GM23338 (cell line): ENCODE measurements around the gene RPA3. TPM values are rescaled to one million over a fixed set of nuclear protein-coding genes. Genes with fewer than 3 reads are reported as not detected.

Source experiments
- ATAC-seq: fragments of 200-7000 bp; cut with Tn5 transposase; 3 replicates; pipeline ENCODE4 v1.9.1; 2020
- DNase-seq: peaks from one replicate; pipeline ENCODE4 v3.0.0-alpha.2; 2015; ENCODE audit warnings: low spot score
- H2AFZ ChIP-seq: fragments of 200-600 bp; sonication (generic); 2 replicates; pipeline ENCODE4 v1.8.0; 2016; ENCODE audit warnings: antibody characterized with exemption, mild to moderate bottlenecking, moderate library complexity
- H3F3A ChIP-seq: fragments of 200-600 bp; sonication (generic); replicated peaks from 2 replicates; pipeline ENCODE4 v1.8.0; 2017; ENCODE audit warnings: antibody characterized with exemption, mixed run types, low read depth
- H3K27ac ChIP-seq: fragments of 200-600 bp; sonication (generic); 2 replicates; pipeline ENCODE4 v1.6.1; 2016; ENCODE audit warnings: low read depth
- H3K27me3 ChIP-seq: fragments of 200-600 bp; sonication (generic); 2 replicates; pipeline ENCODE4 v1.8.0; 2016; ENCODE audit warnings: mild to moderate bottlenecking, mixed run types, moderate library complexity; ENCODE audit not compliant: insufficient read depth
- H3K36me3 ChIP-seq: fragments of 200-600 bp; sonication (generic); 2 replicates; pipeline ENCODE4 v1.8.0; 2016; ENCODE audit warnings: mild to moderate bottlenecking; ENCODE audit not compliant: insufficient read depth
- H3K4me1 ChIP-seq: fragments of 200-600 bp; sonication (generic); 2 replicates; pipeline ENCODE4 v1.8.0; 2016; ENCODE audit warnings: mild to moderate bottlenecking, moderate library complexity; ENCODE audit not compliant: insufficient read depth
- H3K4me2 ChIP-seq: fragments of 200-600 bp; sonication (generic); 2 replicates; pipeline ENCODE4 v1.7.1; 2017; ENCODE audit warnings: mixed run types
- H3K4me3 ChIP-seq: fragments of 200-600 bp; sonication (generic); 2 replicates; pipeline ENCODE4 v1.6.1; 2016; ENCODE audit warnings: mixed run types
- H3K79me2 ChIP-seq: fragments of 200-600 bp; sonication (generic); replicated peaks from 2 replicates; pipeline ENCODE4 v1.8.0; 2017; ENCODE audit warnings: mild to moderate bottlenecking; ENCODE audit not compliant: insufficient read depth
- H3K9me2 ChIP-seq: fragments of 200-600 bp; sonication (generic); 2 replicates; pipeline ENCODE4 v1.8.0; 2017; ENCODE audit not compliant: insufficient read depth
- H4K20me1 ChIP-seq: fragments of 200-600 bp; sonication (generic); replicated peaks from 2 replicates; pipeline ENCODE4 v1.8.0; 2017; ENCODE audit warnings: mild to moderate bottlenecking; ENCODE audit not compliant: insufficient read depth
- H3K27ac Mint-ChIP-seq: 2 replicates; pipeline ENCODE4 v1.8.0; 2020; ENCODE audit warnings: inconsistent platforms, mild to moderate bottlenecking, moderate library complexity, mixed read lengths
- H3K27me3 Mint-ChIP-seq: 3 replicates; pipeline ENCODE4 v1.8.0; 2022; ENCODE audit warnings: low read depth, mild to moderate bottlenecking, moderate library complexity, mixed read lengths, inconsistent platforms; ENCODE audit not compliant: insufficient read depth, poor library complexity
- H3K36me3 Mint-ChIP-seq: 3 replicates; pipeline ENCODE4 v1.8.0; 2021; ENCODE audit warnings: low read depth, mild to moderate bottlenecking, inconsistent platforms, moderate library complexity, mixed read lengths
- H3K4me1 Mint-ChIP-seq: 3 replicates; pipeline ENCODE4 v1.8.0; 2020; ENCODE audit warnings: mild to moderate bottlenecking, inconsistent platforms, mixed read lengths
- H3K4me3 Mint-ChIP-seq: 3 replicates; pipeline ENCODE4 v1.8.0; 2021; ENCODE audit warnings: moderate library complexity, mild to moderate bottlenecking, inconsistent platforms, mixed read lengths
- H3K9me3 Mint-ChIP-seq: 3 replicates; pipeline ENCODE4 v1.8.0; 2020; ENCODE audit warnings: moderate library complexity, mild to moderate bottlenecking, inconsistent platforms, mixed read lengths
- CREB1 ChIP-seq: fragments of 250-450 bp; sonication (Bioruptor Pico); IDR thresholded peaks from 2 replicates; pipeline ENCODE4 v1.5.0; 2020; ENCODE audit warnings: low read depth, mild to moderate bottlenecking, moderate library complexity
- EZH2 ChIP-seq: fragments of 200-600 bp; sonication (generic); IDR thresholded peaks from one replicate; pipeline ENCODE4 v1.8.0; 2017; ENCODE audit warnings: antibody characterized with exemption, mild to moderate bottlenecking, low read depth; ENCODE audit not compliant: unreplicated experiment
- EZH2phosphoT487 ChIP-seq: fragments of 200-600 bp; sonication (generic); IDR thresholded peaks from one replicate; pipeline ENCODE4 v1.8.1; 2018; ENCODE audit warnings: antibody characterized with exemption; ENCODE audit not compliant: unreplicated experiment
- NANOG ChIP-seq: IDR thresholded peaks from 2 replicates; pipeline ENCODE4 v1.6.1; 2016; ENCODE audit warnings: antibody characterized with exemption, borderline replicate concordance
- POLR2AphosphoS5 ChIP-seq: IDR thresholded peaks from 2 replicates; pipeline ENCODE4 v1.6.1; 2016; ENCODE audit warnings: antibody characterized with exemption, low read depth
- ZNF114 ChIP-seq: fragments of 250-450 bp; sonication (Bioruptor Pico); IDR thresholded peaks from 2 replicates; pipeline ENCODE4 v1.5.0; 2020; ENCODE audit warnings: mild to moderate bottlenecking, moderate library complexity
- ZNF331 ChIP-seq: fragments of 250-450 bp; sonication (Bioruptor Pico); IDR thresholded peaks from 2 replicates; pipeline ENCODE4 v1.5.0; 2020; ENCODE audit warnings: low read depth, mild to moderate bottlenecking, moderate library complexity
- polyA plus RNA-seq: library from polyadenylated mRNA; unstranded; fragments of >200 nt; fragmentation: Nextera tagmentation; extraction: Ambion mirVana; gene quantifications from 2 replicates; pipeline ENCODE4 v1.2.1, GENCODE V29; 2016
- total RNA-seq: library from RNA; depleted of rRNA; stranded (reverse); fragments of >200 nt; shearing (Covaris generic); gene quantifications from 2 replicates; pipeline ENCODE4 v1.2.3, GENCODE V29; 2014
- TF ChIP-seq, protein P1 (sequence below): fragments of 250-450 bp; sonication (Bioruptor Pico); IDR thresholded peaks from 2 replicates; pipeline ENCODE4 v1.5.0; 2020; ENCODE audit warnings: mild to moderate bottlenecking, moderate library complexity
- TF ChIP-seq, protein P2 (sequence below), 2 experiments: fragments of 200-600 bp in 1 of 2; sonication (generic) in 1 of 2; conservative IDR thresholded peaks; 2 replicates each; pipeline versions ENCODE4 v1.5.1 to v1.6.1; 2016 to 2017; ENCODE audit warnings: antibody characterized with exemption in 2 of 2, low read depth in 2 of 2, mild to moderate bottlenecking in 2 of 2, moderate library complexity in 1 of 2

RPA3 gene
- total and polyA plus RNA-seq, 2 experiments from 2014 or later, result 74.9 to 287 TPM

DNA sequence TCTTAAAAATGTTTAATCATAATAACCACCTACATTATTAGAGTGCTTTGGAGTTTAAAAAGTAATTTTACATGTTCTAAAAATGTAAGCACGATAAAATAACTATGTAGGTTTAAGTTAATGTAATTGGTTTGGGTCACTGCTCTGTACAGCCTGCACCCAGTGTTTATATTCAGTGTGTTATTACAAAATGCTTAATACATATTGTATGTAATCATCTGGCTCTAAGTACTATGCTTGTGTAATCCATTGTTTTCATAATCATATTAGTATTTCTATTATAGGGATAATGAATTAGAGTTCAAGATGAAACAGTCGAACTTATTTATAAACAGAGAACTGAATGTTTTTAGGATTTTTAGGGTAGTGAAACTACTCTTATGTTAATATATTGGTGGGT is 13.1 kb downstream of the RPA3 start (continued):
- no peak for TF ChIP-seq CREB1
- no peak for TF ChIP-seq EZH2
- TF ChIP-seq, protein P1, sequence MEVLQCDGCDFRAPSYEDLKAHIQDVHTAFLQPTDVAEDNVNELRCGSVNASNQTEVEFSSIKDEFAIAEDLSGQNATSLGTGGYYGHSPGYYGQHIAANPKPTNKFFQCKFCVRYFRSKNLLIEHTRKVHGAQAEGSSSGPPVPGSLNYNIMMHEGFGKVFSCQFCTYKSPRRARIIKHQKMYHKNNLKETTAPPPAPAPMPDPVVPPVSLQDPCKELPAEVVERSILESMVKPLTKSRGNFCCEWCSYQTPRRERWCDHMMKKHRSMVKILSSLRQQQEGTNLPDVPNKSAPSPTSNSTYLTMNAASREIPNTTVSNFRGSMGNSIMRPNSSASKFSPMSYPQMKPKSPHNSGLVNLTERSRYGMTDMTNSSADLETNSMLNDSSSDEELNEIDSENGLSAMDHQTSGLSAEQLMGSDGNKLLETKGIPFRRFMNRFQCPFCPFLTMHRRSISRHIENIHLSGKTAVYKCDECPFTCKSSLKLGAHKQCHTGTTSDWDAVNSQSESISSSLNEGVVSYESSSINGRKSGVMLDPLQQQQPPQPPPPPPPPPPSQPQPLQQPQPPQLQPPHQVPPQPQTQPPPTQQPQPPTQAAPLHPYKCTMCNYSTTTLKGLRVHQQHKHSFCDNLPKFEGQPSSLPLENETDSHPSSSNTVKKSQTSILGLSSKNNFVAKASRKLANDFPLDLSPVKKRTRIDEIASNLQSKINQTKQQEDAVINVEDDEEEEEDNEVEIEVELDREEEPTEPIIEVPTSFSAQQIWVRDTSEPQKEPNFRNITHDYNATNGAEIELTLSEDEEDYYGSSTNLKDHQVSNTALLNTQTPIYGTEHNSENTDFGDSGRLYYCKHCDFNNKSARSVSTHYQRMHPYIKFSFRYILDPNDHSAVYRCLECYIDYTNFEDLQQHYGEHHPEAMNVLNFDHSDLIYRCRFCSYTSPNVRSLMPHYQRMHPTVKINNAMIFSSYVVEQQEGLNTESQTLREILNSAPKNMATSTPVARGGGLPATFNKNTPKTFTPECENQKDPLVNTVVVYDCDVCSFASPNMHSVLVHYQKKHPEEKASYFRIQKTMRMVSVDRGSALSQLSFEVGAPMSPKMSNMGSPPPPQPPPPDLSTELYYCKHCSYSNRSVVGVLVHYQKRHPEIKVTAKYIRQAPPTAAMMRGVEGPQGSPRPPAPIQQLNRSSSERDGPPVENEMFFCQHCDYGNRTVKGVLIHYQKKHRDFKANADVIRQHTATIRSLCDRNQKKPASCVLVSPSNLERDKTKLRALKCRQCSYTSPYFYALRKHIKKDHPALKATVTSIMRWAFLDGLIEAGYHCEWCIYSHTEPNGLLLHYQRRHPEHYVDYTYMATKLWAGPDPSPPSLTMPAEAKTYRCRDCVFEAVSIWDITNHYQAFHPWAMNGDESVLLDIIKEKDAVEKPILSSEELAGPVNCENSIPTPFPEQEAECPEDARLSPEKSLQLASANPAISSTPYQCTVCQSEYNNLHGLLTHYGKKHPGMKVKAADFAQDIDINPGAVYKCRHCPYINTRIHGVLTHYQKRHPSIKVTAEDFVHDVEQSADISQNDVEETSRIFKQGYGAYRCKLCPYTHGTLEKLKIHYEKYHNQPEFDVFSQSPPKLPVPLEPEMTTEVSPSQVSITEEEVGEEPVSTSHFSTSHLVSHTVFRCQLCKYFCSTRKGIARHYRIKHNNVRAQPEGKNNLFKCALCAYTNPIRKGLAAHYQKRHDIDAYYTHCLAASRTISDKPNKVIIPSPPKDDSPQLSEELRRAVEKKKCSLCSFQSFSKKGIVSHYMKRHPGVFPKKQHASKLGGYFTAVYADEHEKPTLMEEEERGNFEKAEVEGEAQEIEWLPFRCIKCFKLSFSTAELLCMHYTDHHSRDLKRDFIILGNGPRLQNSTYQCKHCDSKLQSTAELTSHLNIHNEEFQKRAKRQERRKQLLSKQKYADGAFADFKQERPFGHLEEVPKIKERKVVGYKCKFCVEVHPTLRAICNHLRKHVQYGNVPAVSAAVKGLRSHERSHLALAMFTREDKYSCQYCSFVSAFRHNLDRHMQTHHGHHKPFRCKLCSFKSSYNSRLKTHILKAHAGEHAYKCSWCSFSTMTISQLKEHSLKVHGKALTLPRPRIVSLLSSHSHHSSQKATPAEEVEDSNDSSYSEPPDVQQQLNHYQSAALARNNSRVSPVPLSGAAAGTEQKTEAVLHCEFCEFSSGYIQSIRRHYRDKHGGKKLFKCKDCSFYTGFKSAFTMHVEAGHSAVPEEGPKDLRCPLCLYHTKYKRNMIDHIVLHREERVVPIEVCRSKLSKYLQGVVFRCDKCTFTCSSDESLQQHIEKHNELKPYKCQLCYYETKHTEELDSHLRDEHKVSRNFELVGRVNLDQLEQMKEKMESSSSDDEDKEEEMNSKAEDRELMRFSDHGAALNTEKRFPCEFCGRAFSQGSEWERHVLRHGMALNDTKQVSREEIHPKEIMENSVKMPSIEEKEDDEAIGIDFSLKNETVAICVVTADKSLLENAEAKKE (CRISPR knock-in tag), result no peak

DNA sequence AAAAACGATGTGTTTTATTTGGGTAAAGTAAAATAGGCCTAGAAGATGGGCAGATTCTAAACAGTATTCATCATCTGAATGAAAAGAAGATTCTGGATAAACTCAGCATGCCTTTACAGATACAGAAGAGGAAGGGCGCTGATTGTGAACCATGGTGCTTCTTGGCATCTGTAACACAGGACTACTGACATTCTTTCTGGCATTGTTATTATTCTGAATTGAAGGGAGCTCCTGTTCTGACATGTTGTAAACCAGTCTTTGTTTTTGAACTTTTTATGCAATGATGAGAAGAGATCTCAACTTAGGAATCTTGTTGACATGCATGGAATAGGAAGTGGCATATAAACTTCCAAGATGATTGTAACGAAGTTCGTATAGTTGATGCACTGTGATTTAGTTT is 13.5 kb downstream of the RPA3 start:
- peaks cover 43% of the 10 kb centered on the region for H3K4me1 ChIP-seq
- DNase-seq, result peak; percentile 18
- no peaks in the 10 kb centered on the region for H3K27me3 ChIP-seq
- H3F3A ChIP-seq, result no peaks in the 10 kb centered on the region
- H3K9me2 ChIP-seq, result no peaks in the 10 kb centered on the region
- Mint-ChIP-seq H3K9me3 (no peaks in the 10 kb centered on the region), H3K36me3 (no peaks in the 10 kb centered on the region), H3K27me3 (peaks cover 2% of the 10 kb centered on the region), H3K4me3 (no peak overlapping the region), H3K27ac (no peak overlapping the region), H3K4me1 (peaks cover 50% of the 10 kb centered on the region)
- H4K20me1 ChIP-seq, result no peaks in the 10 kb centered on the region
- no peak overlapping the region for H3K4me3 ChIP-seq
- no peaks in the 10 kb centered on the region for H3K36me3 ChIP-seq
- no peak overlapping the region for H3K4me2 ChIP-seq
- H3K79me2 ChIP-seq, result no peaks in the 10 kb centered on the region
- no peak overlapping the region for H3K27ac ChIP-seq
- ATAC-seq, result no peak
- no peak overlapping the region for H2AFZ ChIP-seq
- TF ChIP-seq, protein P2, sequence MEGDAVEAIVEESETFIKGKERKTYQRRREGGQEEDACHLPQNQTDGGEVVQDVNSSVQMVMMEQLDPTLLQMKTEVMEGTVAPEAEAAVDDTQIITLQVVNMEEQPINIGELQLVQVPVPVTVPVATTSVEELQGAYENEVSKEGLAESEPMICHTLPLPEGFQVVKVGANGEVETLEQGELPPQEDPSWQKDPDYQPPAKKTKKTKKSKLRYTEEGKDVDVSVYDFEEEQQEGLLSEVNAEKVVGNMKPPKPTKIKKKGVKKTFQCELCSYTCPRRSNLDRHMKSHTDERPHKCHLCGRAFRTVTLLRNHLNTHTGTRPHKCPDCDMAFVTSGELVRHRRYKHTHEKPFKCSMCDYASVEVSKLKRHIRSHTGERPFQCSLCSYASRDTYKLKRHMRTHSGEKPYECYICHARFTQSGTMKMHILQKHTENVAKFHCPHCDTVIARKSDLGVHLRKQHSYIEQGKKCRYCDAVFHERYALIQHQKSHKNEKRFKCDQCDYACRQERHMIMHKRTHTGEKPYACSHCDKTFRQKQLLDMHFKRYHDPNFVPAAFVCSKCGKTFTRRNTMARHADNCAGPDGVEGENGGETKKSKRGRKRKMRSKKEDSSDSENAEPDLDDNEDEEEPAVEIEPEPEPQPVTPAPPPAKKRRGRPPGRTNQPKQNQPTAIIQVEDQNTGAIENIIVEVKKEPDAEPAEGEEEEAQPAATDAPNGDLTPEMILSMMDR (conservative IDR thresholded peaks at IDR 0.05; ENCODE audit: low read depth in 2 of 2), result no peak
- no peak for TF ChIP-seq ZNF114
- TF ChIP-seq, protein P1 (CRISPR knock-in tag), result no peak
- TF ChIP-seq NANOG, result no peak
- TF ChIP-seq EZH2, result no peak
- TF ChIP-seq EZH2phosphoT487, result no peak
- no peak for TF ChIP-seq POLR2AphosphoS5
- no peak for TF ChIP-seq ZNF331
